Testis (tissue), 3 donors: ENCODE measurements around the gene SPAG4. TPM values are rescaled to one million over a fixed set of nuclear protein-coding genes. Genes with fewer than 3 reads are reported as not detected.

Experiments
- DNase-seq: peaks from one replicate; pipeline ENCODE4 v3.0.0-alpha.2; 2019
- H3K27ac ChIP-seq, 2 donors: fragments of 200-600 bp; sonication (generic); one replicate each; pipeline ENCODE4 v1.5.1; 2019
- H3K27me3 ChIP-seq: fragments of 200-600 bp; sonication (generic); one replicate; pipeline ENCODE4 v1.5.1; 2019
- H3K36me3 ChIP-seq: fragments of 200-600 bp; sonication (generic); one replicate; pipeline ENCODE4 v1.5.1; 2017; ENCODE audit warnings: low read depth; ENCODE audit errors: missing control alignments
- H3K4me1 ChIP-seq: fragments of 200-600 bp; sonication (generic); one replicate; pipeline ENCODE4 v1.5.1; 2019
- H3K4me3 ChIP-seq, 2 donors: fragments of 200-600 bp; sonication (generic); one replicate each; pipeline ENCODE4 v1.5.1; 2017 to 2019
- H3K9me3 ChIP-seq: fragments of 200-600 bp; sonication (generic); one replicate; pipeline ENCODE4 v1.5.1; 2017
- CTCF ChIP-seq, 3 experiments: fragments of 450-650 bp in 2 of 3; fragments of 200-600 bp in 1 of 3; sonication (generic) in 1 of 3; IDR thresholded peaks; one replicate each; pipeline ENCODE4 v1.5.1; 2016 to 2019; ENCODE audit warnings: antibody characterized with exemption in 3 of 3, mild to moderate bottlenecking in 2 of 3, moderate library complexity in 1 of 3
- POLR2A ChIP-seq: fragments of 450-650 bp; IDR thresholded peaks from one replicate; pipeline ENCODE4 v1.6.1; 2017; ENCODE audit warnings: antibody characterized with exemption, mild to moderate bottlenecking, moderate library complexity
- WGBS, 2 donors: methylation state at CpG; one replicate each; pipeline ENCODE4 v1.1.5; 2018; 5-methylcytosine and 5-hydroxymethylcytosine counted together
- intact Hi-C: fragments of 100-400 bp; cut with DNase I; formaldehyde crosslinking; loops from one replicate; pipeline ENCODE4 v1.15.1; 2023; ENCODE audit warnings: low total_unique reads
- polyA plus RNA-seq: library from polyadenylated mRNA; stranded (reverse); fragments of 350-450 nt; fragmentation: Illumina TruSeq; extraction: RNeasy Lipid Tissue Mini Kit (QIAGEN cat#74804); gene quantifications from one replicate; pipeline ENCODE4 v1.2.3, GENCODE V29; 2014; ENCODE audit warnings: low read depth, low replicate concordance; ENCODE audit not compliant: insufficient read depth
- total RNA-seq, 2 donors: library from RNA; depleted of rRNA; stranded (reverse); fragments of >200 nt; gene quantifications; one replicate each; pipeline ENCODE4 v1.2.3, GENCODE V29; 2016

Gene SPAG4
- total and polyA plus RNA-seq, 3 donors from 2014 or later: 21.6 to 49.0 (median 39.0) TPM

GRCh38 chr20:35653430-35653734 is 37.8 kb downstream of the SPAG4 start:
- no peaks in the 10 kb centered on the region for H3K27me3 ChIP-seq
- intact Hi-C loops: no loop called here
- no peak for TF ChIP-seq POLR2A
- no peak for TF ChIP-seq CTCF (IDR thresholded peaks at IDR 0.05)
- H3K4me3 ChIP-seq: no peak overlapping the region
- no peak overlapping the region for H3K27ac ChIP-seq
- 98 to 100% methylated on average over 3 of the region's 3 CpGs for WGBS, 2 donors
- no peaks in the 10 kb centered on the region for H3K36me3 ChIP-seq
- H3K4me1 ChIP-seq: no peaks in the 10 kb centered on the region
- DNase-seq: no peak
- no peaks in the 10 kb centered on the region for H3K9me3 ChIP-seq

GRCh38 chr20:35653893-35654292 is 38.3 kb downstream of the SPAG4 start:
- no peaks in the 10 kb centered on the region for H3K27me3 ChIP-seq
- TF ChIP-seq POLR2A: no peak
- TF ChIP-seq CTCF (IDR thresholded peaks at IDR 0.05): no peak
- H3K36me3 ChIP-seq: no peaks in the 10 kb centered on the region
- H3K4me3 ChIP-seq: no peak overlapping the region
- no peaks in the 10 kb centered on the region for H3K9me3 ChIP-seq
- no peaks in the 10 kb centered on the region for H3K4me1 ChIP-seq
- WGBS, 2 donors: 87 to 89% methylated on average over 4 of the region's 4 CpGs
- no peak overlapping the region for H3K27ac ChIP-seq
- intact Hi-C loops: no loop called here
- no peak for DNase-seq

- Histone ChIP-seq H3K27me3 (no peaks in the 10 kb centered on the region), H3K4me3 (no peak overlapping the region), H3K9me3 (no peaks in the 10 kb centered on the region), H3K27ac (no peak overlapping the region), H3K36me3 (no peaks in the 10 kb centered on the region), H3K4me1 (no peaks in the 10 kb centered on the region)
- no peak for DNase-seq
- intact Hi-C loops: no loop called here
- WGBS, 2 donors: 93 to 98% methylated on average over 9 of the region's 9 CpGs
- TF ChIP-seq CTCF (IDR thresholded peaks at IDR 0.05) (no peak), POLR2A (no peak)
These were observed 38.8 kb downstream of the SPAG4 start for GRCh38 chr20:35654415-35654814.

- TF ChIP-seq CTCF (IDR thresholded peaks at IDR 0.05) (no peak), POLR2A (no peak)
- 36 to 39% methylated on average over 1 of the region's 1 CpG for WGBS, 2 donors
- no peak for DNase-seq
- Histone ChIP-seq H3K27ac (no peak overlapping the region), H3K9me3 (no peaks in the 10 kb centered on the region), H3K36me3 (no peaks in the 10 kb centered on the region), H3K4me3 (no peak overlapping the region), H3K27me3 (no peaks in the 10 kb centered on the region), H3K4me1 (peaks cover 16% of the 10 kb centered on the region)
- intact Hi-C loops: no loop called here
These were observed 41.6 kb downstream of the SPAG4 start for GRCh38 chr20:35657271-35657670.

GRCh38 chr20:35660122-35660937 is 44.7 kb downstream of the SPAG4 start:
- no peaks in the 10 kb centered on the region for H3K36me3 ChIP-seq
- no peak overlapping the region for H3K27ac ChIP-seq
- no peaks in the 10 kb centered on the region for H3K27me3 ChIP-seq
- no peaks in the 10 kb centered on the region for H3K9me3 ChIP-seq
- intact Hi-C loops: no loop called here
- H3K4me1 ChIP-seq: peaks cover 16% of the 10 kb centered on the region
- DNase-seq: no peak
- H3K4me3 ChIP-seq: no peak overlapping the region
- WGBS, 2 donors: 76 to 89% methylated on average over 10 of the region's 10 CpGs
- TF ChIP-seq POLR2A: no peak
- TF ChIP-seq CTCF (IDR thresholded peaks at IDR 0.05): no peak
